B cell (primary cell): ENCODE measurements around the gene WRAP73.

Experiments
- EZH2 ChIP-seq: IDR thresholded peaks from 2 replicates; pipeline ENCODE4 v1.6.1; 2012; ENCODE audit warnings: borderline replicate concordance, low read depth, mild to moderate bottlenecking, moderate library complexity, low read length; ENCODE audit not compliant: insufficient read depth, poor library complexity, severe bottlenecking
- TF ChIP-seq, protein P1 (sequence below): fragments of 200-600 bp; IDR thresholded peaks from one replicate; pipeline ENCODE4 v1.8.0; 2022; ENCODE audit warnings: antibody characterized with exemption, mild to moderate bottlenecking

DNA sequence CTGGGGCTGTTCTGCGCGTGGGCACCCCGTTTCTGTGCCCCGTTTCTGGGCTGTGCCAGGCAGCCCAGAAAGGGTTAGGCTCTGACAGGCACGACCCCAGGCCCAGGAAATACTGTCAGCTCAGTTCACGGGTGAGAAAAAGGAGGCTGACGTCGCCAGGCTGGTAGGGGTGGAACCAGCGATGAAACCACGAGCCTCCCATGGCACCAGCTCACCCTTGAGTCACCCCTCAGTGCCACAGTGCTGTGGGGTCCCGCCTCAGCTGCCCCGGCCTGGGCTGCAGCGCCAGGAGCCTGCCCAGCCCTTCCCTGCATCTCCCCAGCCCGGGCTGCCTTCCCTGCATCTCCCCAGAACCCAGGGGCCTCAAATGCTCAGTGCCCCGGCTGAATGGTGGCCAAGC, 50.1 kb downstream of the WRAP73 start:
- TF ChIP-seq, protein P1, sequence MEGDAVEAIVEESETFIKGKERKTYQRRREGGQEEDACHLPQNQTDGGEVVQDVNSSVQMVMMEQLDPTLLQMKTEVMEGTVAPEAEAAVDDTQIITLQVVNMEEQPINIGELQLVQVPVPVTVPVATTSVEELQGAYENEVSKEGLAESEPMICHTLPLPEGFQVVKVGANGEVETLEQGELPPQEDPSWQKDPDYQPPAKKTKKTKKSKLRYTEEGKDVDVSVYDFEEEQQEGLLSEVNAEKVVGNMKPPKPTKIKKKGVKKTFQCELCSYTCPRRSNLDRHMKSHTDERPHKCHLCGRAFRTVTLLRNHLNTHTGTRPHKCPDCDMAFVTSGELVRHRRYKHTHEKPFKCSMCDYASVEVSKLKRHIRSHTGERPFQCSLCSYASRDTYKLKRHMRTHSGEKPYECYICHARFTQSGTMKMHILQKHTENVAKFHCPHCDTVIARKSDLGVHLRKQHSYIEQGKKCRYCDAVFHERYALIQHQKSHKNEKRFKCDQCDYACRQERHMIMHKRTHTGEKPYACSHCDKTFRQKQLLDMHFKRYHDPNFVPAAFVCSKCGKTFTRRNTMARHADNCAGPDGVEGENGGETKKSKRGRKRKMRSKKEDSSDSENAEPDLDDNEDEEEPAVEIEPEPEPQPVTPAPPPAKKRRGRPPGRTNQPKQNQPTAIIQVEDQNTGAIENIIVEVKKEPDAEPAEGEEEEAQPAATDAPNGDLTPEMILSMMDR = no peak
- TF ChIP-seq EZH2 = no peak
